ENCODE data around the gene COL4A3. TPM values are rescaled to one million over a fixed set of nuclear protein-coding genes. Genes with fewer than 3 reads are reported as not detected.

Gene COL4A3
- total RNA-seq, 4 donors from 2014 or later, result 0.19 to 7.7 (median 4.5) TPM

- TF ChIP-seq CTCF (IDR thresholded peaks at IDR 0.05; ENCODE audit: low read depth), result no peak
These were observed 160.2 kb downstream of the COL4A3 start for GRCh38 chr2:227324642-227324994.

GRCh38 chr2:227324995-227325838, 160.8 kb downstream of the COL4A3 start, which contains the start of gene MFF:
TSS of gene MFF (plus strand) at chr2:227325251. CDS start at chr2:227330666, 5,415 bp downstream.
- no peak for TF ChIP-seq CTCF (IDR thresholded peaks at IDR 0.05; ENCODE audit: low read depth)

DNA sequence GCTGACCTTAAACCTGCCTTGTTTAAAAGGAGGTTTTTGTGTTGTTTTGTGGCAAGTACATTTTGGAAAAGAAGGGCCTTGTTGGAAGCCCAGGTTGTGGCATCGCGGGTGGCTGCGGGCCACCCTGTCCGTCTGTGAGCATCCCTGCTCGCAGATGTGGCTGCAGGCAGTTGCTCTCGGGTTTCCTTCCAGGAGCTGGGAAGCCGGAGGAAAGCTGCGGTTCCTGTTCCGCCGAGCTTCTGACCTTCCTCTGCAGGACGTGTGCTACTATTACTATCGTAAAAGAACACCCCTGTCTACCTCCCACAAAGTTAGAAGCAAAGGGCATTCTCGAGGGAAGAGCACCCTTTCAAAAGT, 161.4 kb downstream of the COL4A3 start:
- TF ChIP-seq CTCF (IDR thresholded peaks at IDR 0.05; ENCODE audit: low read depth), result no peak

DNA sequence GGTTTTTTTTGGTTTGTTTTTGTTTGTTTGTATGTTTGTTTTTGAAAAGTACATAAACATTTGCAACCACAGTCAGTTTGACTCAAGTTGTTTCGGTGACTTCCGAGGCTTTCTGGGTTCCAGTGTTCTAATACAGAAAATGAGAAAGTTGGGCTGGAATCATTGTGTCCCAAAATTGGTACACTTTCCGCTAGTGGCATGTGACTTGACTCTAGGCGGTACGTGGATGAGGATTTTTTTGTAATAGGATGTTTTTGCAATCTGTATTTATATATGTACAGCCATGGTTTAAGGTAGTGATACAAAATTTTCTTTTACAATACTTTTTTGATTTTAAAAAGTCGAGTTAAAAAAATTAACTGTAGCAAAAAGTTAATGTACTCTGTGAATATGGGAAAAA, 162.4 kb downstream of the COL4A3 start:
- no peak for TF ChIP-seq CTCF (IDR thresholded peaks at IDR 0.05; ENCODE audit: low read depth)

GRCh38 chr2:227335713-227336112, 171.3 kb downstream of the COL4A3 start:
- TF ChIP-seq CTCF (IDR thresholded peaks at IDR 0.05; ENCODE audit: low read depth), result no peak

GRCh38 chr2:227337442-227337841, 173.0 kb downstream of the COL4A3 start:
- TF ChIP-seq CTCF (IDR thresholded peaks at IDR 0.05; ENCODE audit: low read depth), result no peak

GRCh38 chr2:227339098-227339599, 174.7 kb downstream of the COL4A3 start:
- no peak for TF ChIP-seq CTCF (IDR thresholded peaks at IDR 0.05; ENCODE audit: low read depth)
